ENCODE measurements around the gene CDC14A.
"Not testable (repeated sequence)": the region's sequence is repeated elsewhere in the genome, so short reads cannot be mapped to it uniquely, and the experiment has no call there.

Gene CDC14A

GRCh38 chr1:100362821-100363466 is 10.6 kb downstream of the CDC14A start:
- no peak for DNase-seq (ENCODE audit: low spot score)

DNA sequence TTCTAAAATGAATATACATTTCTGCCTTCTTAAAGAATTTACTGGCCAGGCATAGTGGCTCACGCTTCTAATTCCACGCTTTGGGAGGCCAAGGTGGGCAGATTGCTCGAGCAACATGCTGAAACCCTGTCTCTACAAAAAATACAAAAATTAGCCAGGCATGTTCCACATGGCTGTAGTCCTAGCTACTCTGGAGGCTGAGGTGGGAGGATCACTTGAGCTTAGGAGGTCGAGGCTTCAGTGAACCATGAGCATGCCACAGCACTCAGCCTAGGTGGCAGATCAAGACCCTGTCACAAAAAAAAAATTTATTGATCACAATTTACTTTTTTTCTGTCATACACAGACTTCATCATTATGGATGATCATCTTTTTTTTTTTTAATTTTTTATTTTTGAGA is 11.5 kb downstream of the CDC14A start:
- DNase-seq (ENCODE audit: low spot score), result no peak

GRCh38 chr1:100364697-100365096 is 12.4 kb downstream of the CDC14A start:
- DNase-seq (ENCODE audit: low spot score), result no peak

- no peak for DNase-seq (ENCODE audit: low spot score)
Observed at GRCh38 chr1:100366209-100366525, 13.9 kb downstream of the CDC14A start.

GRCh38 chr1:100369339-100369738 is 17.0 kb downstream of the CDC14A start:
- not testable (repeated sequence) for DNase-seq (ENCODE audit: low spot score)

DNA sequence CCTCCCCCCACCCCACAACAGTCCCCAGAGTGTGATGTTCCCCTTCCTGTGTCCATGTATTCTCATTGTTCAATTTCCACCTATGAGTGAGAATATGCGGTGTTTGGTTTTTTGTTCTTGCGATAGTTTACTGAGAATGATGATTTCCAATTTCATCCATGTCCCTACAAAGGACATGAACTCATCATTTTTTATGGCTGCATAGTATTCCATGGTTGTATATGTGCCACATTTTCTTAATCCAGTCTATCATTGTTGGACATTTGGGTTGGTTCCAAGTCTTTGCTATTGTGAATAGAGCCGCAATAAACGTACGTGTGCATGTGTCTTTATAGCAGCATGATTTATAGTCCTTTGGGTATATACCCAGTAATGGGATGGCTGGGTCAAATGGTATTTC is 21.6 kb downstream of the CDC14A start:
- DNase-seq (ENCODE audit: low spot score), result not testable (repeated sequence)

GRCh38 chr1:100376890-100377289 is 24.6 kb downstream of the CDC14A start:
- not testable (repeated sequence) for DNase-seq (ENCODE audit: low spot score)

- no peak for DNase-seq (ENCODE audit: low spot score)
Observed at GRCh38 chr1:100377590-100378361, 25.5 kb downstream of the CDC14A start.

DNA sequence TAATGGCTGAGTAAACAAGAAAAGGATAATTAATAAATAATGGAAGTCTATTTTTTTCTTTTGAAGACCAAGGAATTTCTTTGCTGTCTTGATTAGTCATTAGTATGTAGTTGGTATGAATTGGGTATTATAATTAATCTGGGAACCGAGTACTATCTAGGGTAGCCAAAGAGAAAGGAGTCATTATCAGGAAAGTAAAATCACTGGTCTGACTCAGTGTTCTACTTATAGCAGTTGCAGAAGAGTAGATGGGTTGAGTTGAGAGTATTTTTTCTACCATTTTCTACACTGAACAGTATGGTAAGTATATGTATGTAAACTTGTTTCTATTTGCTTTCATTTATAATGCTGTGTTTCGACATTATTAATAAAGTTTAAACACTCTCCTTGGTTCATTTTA is 26.6 kb downstream of the CDC14A start:
- DNase-seq (ENCODE audit: low spot score), result no peak

DNA sequence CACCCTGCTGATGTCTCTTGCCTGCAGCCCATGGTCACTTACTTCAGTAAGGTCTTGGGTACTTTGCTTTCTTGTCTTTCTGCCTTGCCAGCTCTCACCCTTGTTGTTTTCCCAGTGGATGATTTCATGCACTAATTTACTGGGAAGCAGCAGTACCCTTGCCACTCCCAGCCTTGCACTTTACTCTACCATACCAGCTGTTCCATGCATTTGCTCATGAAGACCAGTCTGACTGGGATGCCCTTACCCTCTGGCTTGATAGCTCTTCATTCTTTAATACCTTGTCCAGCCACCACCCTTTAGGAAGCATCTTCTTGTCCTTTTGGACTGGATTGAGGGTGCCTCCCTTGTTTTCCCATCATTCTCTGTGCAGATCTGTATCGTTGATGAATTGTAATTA is 28.3 kb downstream of the CDC14A start:
- DNase-seq (ENCODE audit: low spot score), result no peak

- no peak for DNase-seq (ENCODE audit: low spot score)
Observed at GRCh38 chr1:100382657-100383056, 30.4 kb downstream of the CDC14A start.

DNA sequence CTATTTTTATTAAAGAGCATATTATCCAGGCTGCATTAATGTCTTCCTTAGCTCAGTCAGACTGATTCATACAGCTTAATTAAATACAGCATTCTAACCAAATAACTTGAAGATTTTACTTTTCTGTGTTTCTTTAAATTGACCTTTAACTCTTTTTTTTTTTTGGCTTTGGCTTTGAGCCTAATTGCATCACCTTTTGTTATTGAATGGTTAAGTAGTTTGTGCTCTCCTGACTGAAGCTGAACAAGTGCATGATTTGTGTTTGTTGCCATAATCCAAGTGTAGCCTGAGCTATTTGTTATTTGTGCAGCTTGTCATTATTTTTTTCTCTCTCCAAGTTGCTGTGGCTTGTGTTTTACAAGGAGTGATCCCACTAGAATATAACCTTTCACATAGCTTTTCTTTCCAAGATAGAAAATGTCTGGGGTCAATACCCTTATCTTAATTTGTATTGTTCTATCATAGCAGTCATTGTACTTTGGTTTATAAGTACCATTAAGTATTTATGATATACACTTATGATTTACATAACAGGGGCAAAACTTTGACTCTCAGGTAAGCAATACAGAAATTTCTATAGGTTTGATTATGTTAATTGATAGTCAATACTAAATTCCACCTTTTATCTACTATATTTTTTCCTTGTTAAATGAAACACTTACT is 31.6 kb downstream of the CDC14A start:
- DNase-seq (ENCODE audit: low spot score), result no peak

GRCh38 chr1:100387209-100387608 is 34.9 kb downstream of the CDC14A start:
- DNase-seq (ENCODE audit: low spot score), result no peak

GRCh38 chr1:100387657-100388350 is 35.5 kb downstream of the CDC14A start:
- no peak for DNase-seq (ENCODE audit: low spot score)

DNA sequence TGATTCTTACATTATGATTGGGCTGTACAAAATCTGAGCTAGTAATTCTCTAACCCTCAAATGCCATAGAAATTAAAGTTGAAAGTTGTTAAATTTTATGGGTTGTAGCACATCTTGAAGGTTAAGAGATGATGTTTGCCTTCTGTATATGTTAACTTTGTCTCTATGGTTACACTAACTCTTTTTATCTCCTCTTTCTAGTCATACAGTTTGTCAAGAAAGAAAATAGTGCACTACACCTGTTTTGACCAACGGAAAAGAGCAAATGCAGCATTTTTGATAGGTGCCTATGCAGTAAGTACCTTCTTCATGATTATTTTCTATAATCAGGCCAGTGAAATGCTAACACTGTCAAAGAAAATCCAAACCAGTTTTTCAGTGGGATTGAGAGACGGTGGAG is 38.2 kb downstream of the CDC14A start:
- no peak for DNase-seq (ENCODE audit: low spot score)

GRCh38 chr1:100391675-100392074 is 39.4 kb downstream of the CDC14A start:
- DNase-seq (ENCODE audit: low spot score), result no peak

GRCh38 chr1:100392756-100393155 is 40.5 kb downstream of the CDC14A start:
- DNase-seq (ENCODE audit: low spot score), result no peak

GRCh38 chr1:100394285-100394684 is 42.0 kb downstream of the CDC14A start:
- DNase-seq (ENCODE audit: low spot score), result no peak

GRCh38 chr1:100395913-100396312 is 43.6 kb downstream of the CDC14A start:
- DNase-seq (ENCODE audit: low spot score), result no peak

GRCh38 chr1:100396651-100397050 is 44.3 kb downstream of the CDC14A start:
- no peak for DNase-seq (ENCODE audit: low spot score)

- no peak for DNase-seq (ENCODE audit: low spot score)
Observed at GRCh38 chr1:100397681-100398080, 45.4 kb downstream of the CDC14A start.

GRCh38 chr1:100398648-100399047 is 46.3 kb downstream of the CDC14A start:
- no peak for DNase-seq (ENCODE audit: low spot score)

DNA sequence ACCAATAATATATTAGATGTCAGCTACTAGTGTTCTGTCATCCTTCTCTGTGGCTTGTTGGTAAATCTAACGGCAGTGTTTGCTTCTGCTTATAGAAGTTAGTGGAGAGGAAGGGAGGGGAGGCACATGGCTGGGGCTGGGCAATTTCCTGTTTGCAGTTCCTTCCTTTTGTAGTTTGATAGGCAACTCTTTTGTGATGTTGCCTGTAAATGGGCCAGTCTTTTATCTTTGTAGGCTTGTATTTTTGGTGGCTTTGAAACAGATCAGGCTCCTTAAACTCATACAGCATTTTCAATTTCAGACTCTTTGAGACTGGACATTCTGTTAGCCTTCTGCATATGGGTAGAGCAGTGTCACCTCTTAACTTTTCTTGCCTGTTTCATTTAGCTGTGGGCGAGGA is 48.1 kb downstream of the CDC14A start:
- no peak for DNase-seq (ENCODE audit: low spot score)

Measured in cerebellar cortex (tissue), 1 donor.